ENCODE results near the gene FZD2.
A peak's percentile ranks its signal among the peaks of the same experiment; 100 is the strongest.
"Not testable (repeated sequence)": the region's sequence is repeated elsewhere in the genome, so short reads cannot be mapped to it uniquely, and the experiment has no call there.

FZD2 gene

DNA sequence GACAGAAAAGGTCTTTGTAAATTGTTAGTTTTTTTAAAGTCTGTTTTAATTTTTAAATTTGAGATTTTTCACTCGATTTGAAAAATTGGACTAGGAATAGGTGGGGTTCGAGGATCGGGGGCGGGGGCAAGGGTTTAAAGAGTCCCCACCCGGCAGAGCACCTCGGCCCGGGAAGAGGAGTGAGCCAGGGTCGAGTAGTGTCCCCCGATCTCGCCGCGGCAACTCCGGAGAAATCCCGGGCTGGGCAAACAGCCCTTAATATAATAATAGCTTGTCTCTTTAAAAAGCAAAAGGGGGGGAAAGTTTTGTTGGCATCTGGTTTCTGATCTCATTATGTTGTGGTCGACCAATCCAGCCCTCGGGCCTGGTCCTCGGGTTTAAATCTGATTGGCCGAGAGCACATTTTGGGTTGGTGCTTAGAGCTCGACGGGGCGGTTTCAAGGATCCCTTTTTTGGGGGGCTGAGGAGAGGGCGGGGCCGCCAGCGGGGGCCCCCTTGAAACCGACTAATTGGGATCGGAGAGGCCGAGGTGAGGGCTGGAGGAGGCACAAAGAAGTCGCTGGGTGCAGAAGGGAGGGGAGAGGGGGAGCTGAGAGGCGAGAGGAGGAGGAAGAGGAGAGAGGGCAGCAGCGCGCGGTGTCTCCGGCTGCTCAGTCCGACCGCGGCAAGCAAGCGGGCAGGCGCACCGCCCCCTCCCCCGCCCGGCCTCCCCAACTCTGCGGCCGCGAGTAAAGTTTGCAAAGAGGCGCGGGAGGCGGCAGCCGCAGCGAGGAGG, at the start of gene FZD2:
Gene FZD2, plus strand, starts transcription at position 653 of the 775 bp plus-strand sequence. CDS start 205 bp downstream, outside the sequence.
- DNase-seq = peak; percentile 42 to 49

DNA sequence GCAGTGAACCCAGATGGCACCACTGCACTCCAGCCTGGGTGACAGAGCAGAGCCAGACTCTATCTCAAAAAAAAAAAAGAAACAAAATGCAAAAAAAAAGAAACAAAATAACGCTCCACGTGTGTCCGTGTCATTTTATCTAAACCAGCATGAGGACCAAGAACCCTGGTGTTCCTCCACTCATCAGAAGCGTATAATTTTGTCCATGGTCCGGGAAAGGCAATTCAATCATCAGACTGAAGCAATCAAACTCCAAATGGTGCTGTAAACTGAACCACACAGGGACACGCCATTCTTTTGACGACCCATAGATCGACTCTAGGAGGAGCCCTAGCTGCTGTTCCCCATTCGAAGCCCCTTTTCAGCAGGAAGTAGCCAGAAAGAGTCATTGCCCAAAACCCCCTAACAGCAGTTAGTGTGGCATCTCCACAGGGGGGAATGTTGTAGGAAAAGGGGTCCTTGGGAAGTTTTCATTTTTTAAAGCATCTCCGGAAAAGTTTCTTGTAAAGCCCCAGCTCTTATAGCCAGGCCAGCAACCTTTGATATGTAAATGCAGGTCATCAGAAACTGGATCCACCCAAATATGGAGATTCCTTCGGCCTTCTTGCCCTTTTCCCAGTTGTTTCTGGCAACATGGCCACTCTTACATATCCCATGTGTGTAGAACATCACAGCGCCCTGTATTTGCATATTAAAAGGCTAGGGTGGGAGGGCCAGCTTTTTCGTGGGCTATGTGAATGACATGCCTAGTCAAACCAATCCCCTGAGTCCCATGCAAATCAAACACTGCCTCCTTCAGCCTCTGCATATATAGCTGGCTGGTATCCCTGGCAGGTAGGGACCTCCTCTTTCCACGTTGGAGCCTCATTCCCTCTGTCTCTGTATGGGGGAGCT, 45.8 kb upstream of the FZD2 start:
- not testable (repeated sequence) for DNase-seq

DNA sequence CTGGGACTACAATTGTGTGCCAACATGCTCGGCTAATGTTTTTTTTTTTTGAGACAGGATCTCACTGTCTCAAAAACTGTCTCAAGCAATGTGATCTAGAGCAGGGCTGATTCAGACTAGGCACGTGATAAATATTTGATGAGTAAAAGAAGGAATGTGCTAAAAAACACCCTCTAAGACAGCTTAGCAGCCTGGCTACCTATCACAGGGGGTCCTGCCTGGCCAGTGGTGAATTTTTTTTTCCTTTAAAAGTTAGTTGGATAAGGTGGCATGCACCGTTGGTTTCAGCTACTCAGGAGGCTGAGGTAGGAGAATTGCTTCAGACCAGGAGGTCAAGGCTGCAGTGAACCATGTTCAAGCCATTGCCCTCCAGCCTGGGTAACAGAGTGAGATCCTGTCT, 39.3 kb upstream of the FZD2 start:
- DNase-seq = no peak

DNA sequence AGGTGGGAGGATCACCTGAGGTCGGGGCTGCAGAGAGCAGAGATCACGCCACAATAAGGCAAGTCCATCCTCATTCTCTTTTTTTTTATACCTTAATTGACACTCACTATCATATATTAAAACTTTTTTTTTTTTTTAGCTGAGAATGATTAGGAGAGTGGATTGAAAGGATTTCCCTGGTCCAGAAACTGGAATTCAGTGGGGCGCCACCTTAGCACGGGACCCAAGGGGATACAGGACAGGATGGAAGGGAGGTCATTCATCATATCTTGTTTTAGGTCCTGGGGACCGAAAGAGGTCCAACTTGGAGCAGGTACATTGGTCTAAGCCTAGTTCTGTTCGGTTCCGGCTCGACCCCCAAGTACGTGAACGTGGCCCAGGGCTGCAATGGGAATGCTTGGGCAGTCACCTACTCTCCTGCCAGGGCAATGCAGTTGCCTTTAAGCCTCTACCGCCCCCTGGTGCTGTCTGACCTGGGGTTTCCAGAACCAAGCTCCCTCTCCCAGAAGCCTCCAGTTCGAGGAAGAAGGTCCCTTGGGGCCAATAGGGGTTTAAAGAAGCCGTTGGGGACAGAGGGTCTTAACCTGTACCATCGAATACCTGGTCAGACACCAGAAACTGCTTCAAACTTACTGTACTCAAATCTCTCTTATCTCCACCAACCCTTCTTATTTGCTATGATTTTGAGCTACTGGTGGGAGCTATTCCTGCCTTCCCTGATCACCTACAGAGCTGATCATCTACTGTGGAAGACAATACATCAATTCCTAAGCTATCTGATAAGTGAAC, 34.2 kb upstream of the FZD2 start:
- DNase-seq = peak in 1 of 2 donors; percentile 5

DNA sequence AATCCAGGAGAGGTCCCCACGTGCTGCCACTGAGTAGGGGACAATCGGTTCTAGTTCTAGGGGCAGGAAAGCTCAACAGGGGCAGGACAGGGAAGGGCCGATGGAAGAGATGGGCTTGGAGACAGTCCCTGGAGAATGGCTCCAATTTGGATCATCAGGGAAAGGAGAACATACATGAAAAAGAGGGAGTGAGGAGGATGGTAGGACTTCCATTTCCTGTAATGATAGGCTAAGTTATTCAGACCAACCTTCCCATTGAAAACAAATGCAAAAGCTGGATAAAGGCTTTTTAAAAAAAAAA, 33.7 kb upstream of the FZD2 start:
- DNase-seq = no peak

DNA sequence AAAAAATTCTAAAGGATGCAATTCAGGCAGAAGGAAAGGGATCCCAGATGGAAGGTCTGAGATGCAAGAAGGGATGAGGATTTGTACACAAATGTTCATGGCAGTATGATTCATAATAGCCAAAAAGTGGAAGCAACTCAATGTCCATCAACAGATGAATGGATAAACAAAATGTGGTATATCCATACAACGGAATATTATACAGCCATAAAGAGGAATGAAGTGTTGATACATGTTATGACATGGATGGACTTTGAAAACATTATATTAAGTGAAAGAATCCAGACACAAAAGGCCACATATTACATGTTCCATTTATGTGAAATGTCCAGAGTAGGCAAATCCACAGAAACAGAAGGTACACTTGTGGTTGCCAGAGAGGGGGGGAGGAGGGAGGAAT, 30.2 kb upstream of the FZD2 start:
- no peak for DNase-seq

DNA sequence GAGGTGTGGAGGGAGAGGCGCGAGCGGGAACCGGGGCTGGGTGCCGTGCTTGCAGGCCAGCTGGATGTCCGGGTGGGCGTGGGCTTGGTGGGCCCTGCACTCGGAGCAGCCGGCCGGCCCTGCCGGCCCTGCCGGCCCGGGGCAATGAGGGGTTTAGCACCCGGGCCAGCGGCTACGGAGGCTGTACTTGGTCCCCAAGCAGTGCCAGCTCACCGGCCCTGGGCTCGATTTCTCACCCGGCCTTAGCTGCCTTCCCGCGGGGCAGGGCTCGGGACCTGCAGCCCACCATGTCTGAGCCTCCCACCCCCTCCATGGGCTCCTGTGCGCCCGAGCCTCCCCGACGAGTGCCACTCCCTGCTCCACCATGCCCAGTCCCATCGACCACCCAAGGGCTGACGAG, 29.3 kb upstream of the FZD2 start:
- no peak for DNase-seq

DNA sequence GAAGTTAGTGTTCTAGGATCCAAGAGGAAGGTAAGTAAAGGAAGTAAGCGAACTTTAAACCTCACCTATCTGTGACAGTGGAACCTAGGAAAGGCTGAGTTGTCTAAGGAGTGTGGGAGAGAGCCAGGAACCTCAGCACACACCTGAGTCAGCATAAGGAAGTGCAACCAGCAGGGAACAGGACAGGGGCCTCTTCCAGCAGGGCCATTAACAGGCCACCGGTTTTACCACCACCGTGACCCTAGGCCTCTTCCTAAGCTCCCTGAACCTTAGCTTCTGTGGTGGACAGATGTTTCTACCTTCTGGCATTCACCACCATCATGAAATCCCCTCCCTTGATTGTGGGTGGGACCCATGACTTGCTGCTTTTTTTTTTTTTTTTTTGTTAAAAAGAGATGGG, 27.4 kb upstream of the FZD2 start:
- no peak for DNase-seq

DNA sequence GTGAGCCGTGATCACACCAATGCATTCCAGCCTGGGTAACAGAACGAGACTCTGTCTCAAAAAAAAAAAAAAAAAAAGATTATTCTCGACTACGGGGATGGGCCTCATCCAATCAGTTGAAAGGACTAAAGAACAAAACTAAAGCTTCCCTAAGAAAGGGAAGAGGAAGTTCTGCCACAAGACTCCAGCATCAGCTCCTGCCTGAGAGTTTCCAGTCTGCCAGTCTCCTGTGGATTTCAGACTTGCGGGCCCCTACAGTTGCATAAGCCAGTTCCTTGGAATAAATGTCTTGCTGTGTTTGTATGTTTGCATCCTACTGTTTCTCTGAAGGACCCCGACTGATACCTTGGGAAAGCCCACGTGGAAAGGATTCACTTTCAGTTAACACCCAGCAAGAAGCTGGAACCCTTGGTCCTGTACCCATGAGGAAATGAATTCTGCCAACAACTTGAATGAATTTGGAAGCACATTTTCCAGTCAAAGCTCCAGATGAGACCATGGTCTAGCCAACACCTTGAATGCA, 26.3 kb upstream of the FZD2 start:
- no peak for DNase-seq

DNA sequence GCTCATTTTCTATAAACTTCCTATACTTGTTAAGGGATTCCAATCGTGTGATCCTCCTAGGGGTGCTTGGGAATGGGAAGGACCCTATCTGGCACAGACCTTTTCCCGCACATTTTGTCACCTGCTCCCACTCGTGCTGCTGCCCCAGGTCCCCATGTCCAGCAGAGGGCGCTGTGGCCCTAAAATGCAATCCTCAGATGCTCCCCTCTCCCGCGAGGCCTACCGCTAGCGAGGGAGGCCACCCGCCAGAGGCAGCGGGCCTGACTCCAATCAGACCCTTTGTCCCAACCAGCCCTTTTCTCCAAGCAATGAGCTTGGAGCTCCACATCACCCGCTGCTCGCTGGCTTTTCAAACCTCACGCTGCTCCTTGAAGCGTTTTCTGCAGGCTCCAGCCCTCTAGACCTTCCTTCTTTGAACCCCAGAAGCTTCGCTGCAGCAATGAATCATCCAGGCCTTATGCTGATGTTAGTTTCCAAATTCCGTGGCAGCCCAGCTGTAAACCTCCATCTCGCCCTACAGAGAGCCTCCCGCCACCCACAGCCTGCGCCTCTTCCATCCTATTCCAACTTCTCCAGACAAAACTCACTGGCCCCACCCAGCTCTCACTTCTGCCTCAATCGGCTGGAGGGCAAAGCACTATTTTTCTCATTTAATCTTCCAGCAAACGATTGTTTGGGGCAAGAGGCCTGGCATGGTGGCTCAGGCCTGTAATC, 23.6 kb upstream of the FZD2 start:
- DNase-seq = peak; percentile 56 to 79

DNA sequence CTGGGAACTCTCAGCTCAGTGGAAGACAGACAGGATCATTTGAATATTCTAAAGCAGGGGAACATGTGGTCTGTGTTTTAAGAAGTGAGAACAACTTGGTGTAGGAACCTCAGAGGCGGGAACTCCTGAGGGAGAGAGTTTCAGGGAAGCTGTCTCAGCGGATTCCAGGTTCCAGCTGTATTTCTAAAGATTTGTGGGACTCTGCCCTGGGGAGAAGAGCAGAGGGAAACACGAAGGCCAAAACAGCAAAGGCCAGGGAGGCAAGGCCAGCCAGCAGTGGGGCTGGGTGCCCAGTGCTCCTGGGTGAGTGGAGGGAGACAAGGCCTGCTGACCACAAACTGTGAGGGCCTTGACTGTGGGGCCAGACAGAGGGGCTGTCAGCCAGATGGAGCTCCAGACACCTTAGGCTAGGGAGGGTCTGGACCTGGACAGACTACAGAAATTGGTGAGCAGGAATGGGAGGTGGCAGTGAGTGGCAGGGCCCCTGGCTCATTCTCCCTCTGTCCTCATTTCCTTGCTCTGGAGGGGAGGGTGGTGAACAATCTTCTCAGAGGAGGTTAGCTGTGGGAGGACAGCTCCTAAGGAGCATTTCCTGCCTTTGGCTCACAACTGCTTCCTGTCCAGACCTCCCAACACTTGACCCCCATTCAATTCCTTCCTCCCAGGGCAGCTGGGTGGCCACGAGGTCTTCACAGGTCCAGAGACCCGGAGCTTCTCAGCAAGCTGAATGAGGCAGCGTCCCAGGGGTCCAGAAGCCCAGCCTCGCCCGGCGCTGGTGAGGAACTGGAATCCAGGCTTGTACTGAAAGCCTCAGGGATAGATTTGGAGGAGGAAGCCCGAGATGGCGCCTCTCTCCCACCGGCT, 21.0 kb upstream of the FZD2 start:
- peak in 1 of 2 donors; percentile 15 for DNase-seq

DNA sequence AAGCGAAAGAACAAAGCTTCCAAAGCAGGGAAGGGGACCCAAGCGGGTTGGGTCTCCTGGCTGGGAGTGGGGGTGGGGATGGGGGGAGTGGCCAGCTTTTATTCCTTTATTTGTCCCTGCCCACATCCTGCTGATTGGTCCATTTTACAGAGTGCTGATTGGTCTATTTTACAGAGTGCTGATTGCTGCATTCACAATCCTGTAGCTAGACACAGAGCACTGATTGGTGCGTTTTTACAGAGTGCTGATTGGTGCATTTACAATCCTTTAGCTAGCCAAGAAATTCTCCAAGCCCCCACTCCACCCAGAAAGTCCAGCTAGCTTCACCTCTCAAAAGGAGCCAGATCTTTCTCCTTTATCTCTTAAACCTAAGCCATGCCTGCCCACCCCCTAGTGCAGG, 19.4 kb upstream of the FZD2 start:
- DNase-seq = not testable (repeated sequence)

DNA sequence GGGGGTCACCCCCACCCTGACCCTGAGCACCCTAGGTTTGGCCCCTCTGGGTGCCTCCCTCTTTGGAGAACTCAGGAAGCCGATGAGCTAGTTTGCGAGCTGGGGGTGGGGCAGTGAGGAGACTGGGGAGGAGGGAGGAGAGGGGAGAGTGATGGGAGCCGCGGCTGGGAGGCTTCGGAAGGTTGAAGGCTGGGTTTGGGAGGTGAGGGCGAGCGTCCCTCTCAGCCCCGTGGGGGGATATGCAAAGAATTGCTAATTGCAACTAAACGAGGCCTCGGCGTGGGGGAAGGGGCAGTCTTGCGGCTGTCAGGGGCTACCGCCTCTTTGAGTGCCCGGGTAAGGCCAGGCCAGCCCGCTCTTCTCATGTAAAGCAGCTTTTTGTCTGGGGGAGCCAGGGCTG, 17.6 kb upstream of the FZD2 start:
- DNase-seq = no peak

DNA sequence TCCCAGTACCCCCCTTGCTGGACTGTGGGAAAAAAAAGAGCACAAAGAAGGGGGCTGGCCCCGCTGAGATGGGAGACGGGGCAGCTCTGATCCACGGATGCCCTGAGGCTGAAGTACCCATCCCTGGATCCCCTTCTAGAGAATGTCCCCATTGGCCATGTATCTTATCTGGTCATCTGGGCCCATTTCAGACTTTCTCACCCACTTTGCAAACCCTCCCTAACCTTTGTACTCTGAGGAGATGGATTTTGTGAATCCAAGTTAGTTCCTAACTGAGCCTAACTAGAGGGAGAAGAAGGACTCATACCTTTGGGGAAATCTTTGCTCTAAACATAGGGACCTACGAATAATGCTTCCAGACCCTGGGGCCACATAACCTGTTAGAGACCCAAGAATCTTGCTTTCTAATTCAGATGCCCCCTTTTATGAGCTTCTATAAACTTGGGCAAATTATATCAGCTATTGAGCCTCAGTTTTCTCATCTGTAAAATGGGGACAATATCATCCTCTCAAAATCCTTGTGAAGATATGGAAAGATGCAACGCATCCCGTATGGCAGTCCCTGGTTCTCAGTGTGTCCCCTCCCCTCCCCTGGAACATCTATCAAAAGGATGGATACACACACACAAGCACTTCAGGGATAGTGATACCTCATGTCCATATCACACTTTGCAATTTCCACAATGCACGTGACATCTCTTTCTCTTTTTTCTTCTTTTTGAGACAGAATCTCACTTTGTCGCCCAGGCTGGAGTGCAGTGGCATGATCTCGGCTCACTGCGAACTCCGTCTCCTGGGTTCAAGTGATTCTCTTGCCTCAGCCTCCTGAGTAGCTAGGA, 16.8 kb upstream of the FZD2 start:
- no peak for DNase-seq

DNA sequence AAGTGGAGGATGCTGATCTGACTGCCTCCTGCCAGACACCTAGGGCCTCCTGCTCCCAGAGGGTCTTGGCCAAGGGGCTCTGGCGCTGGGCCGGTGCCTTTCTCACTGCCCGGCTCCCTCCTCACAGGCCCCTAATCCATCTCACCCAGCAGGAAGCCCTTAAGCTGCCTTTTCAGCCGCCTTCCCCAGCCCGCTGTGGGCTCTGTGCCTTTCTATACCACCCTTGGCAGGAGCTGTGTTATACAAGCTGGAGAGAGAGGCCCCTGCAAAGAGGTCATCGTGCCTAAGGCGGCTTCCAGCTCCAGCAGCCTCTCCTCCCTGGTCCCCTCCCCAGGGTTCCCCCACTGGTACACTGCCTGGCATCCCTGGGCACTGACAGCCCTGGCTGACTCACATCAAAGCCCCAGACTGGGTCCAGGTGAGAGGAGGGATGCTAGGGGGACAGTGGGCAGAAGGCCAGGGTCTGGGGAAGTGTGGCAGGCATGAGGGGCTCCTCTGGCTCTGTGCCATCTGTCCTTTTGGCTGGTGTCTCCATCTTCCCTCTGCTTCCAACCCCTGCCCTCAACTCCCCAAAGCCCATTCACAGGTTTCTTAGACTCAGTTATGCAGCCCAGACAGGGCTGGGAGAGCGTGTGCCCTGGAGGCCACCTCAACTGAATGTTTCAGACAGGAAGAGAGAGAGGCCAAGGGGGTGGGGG, 15.3 kb upstream of the FZD2 start:
- no peak for DNase-seq

DNA sequence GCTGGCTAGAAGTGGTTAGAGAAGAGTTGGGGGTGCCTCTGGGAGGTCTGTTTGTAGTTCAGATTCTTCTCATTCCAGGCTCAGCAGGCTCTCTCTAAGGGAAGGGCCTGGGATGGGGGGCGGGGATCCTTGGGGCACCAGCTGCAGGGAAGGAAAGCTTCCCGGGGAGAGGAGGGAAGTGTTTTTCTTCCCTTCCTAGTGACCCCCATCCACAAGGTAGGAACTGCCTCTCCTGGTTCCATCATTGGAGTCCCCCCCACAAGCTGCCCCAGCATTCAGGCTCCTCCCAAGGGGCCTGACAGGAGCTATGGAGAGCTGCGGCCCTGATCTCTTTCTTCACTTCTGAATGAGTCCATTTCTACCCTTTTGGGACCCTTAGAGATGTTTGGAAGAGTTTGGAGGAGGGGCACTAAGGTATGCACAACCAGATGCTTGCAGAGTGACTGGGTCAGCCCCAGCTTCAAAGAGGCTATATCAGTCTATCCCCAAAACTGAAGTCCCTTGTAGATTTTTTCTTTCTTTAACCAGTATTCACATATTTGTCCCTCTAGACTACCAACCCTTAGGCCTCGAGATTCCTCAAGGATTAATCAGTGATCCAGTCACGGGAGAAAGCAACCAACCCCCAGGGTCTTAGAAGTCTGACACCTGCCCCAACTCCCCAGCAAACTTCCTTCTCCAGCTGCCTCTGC, 13.9 kb upstream of the FZD2 start:
- DNase-seq = no peak

DNA sequence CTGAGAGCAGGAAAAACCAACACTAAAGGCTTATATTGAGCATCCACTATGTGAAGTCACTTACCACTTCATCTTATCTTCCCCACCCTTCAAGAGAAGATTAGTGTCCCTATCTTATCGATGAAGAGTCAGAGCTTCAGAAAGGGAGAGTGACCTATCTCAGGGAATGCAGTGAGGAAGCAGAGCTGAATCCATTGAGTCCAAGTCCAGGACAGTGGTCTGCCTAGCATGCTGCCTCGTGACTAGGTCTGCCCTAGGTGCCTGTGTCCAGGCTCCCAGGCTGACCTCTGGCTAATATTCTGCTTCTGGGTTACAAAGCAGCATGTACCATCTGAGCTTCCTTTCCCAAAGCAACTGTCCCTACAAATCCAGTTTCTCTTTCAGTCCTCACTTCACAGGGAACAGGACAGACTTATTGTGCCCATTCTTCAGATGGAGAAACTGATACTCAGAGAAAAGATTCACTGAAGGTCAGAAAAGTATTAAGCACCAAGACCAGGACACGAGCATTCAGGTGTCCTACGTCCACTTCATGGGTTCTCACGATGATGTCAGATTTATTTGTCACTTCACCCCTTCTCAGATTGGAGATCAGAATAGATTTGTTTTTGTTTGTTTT, 13.3 kb upstream of the FZD2 start:
- no peak for DNase-seq

Data from hippocampal formation (tissue), 2 donors.